ENCODE data around the gene GABRB3. TPM values are rescaled to one million over a fixed set of nuclear protein-coding genes. Genes with fewer than 3 reads are reported as not detected.

The GABRB3 gene
- total RNA-seq, 1 experiment from 2014 or later: 0.13 TPM

GRCh38 chr15:26635105-26635504 is 137.8 kb downstream of the GABRB3 start:
- Histone ChIP-seq H3K4me1 (ENCODE audit: control insufficient read depth, insufficient read depth, low read length) (no peaks in the 10 kb centered on the region), H3K27me3 (ENCODE audit: control insufficient read depth, insufficient read depth, low read length) (no peaks in the 10 kb centered on the region), H3K9me3 (ENCODE audit: control insufficient read depth, insufficient read depth, low read depth, low read length) (no peaks in the 10 kb centered on the region), H3K36me3 (ENCODE audit: control insufficient read depth, insufficient read depth, low read length) (no peaks in the 10 kb centered on the region), H3K4me3 (ENCODE audit: low read depth in 2 of 2, low read length in 2 of 2) (no peak overlapping the region), H3K27ac (ENCODE audit: low read length) (no peak overlapping the region)
- intact Hi-C loops (cut with micrococcal nuclease; ENCODE audit: unreplicated experiment): no loop called here
- in situ Hi-C loops (cut with HindIII; ENCODE audit: low pct_unique_long_range_greater_than_20kb, low sequenced_read_pairs): no loop called here
- POLR2A ChIA-PET: no interaction called here
- CTCF ChIA-PET: no interaction called here
- BruUV-seq (replicated peaks): no TSS peak
- TF ChIP-seq, protein P1, sequence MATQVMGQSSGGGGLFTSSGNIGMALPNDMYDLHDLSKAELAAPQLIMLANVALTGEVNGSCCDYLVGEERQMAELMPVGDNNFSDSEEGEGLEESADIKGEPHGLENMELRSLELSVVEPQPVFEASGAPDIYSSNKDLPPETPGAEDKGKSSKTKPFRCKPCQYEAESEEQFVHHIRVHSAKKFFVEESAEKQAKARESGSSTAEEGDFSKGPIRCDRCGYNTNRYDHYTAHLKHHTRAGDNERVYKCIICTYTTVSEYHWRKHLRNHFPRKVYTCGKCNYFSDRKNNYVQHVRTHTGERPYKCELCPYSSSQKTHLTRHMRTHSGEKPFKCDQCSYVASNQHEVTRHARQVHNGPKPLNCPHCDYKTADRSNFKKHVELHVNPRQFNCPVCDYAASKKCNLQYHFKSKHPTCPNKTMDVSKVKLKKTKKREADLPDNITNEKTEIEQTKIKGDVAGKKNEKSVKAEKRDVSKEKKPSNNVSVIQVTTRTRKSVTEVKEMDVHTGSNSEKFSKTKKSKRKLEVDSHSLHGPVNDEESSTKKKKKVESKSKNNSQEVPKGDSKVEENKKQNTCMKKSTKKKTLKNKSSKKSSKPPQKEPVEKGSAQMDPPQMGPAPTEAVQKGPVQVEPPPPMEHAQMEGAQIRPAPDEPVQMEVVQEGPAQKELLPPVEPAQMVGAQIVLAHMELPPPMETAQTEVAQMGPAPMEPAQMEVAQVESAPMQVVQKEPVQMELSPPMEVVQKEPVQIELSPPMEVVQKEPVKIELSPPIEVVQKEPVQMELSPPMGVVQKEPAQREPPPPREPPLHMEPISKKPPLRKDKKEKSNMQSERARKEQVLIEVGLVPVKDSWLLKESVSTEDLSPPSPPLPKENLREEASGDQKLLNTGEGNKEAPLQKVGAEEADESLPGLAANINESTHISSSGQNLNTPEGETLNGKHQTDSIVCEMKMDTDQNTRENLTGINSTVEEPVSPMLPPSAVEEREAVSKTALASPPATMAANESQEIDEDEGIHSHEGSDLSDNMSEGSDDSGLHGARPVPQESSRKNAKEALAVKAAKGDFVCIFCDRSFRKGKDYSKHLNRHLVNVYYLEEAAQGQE (IDR thresholded peaks at IDR 0.05; ENCODE audit: insufficient read depth in 1 of 2, low read depth in 2 of 2, low read length in 1 of 2): no peak
- TF ChIP-seq SIN3A (IDR thresholded peaks at IDR 0.05; ENCODE audit: borderline replicate concordance, insufficient read depth, low read depth, low read length): no peak
- no peak for TF ChIP-seq TCF7L2 (IDR thresholded peaks at IDR 0.05; ENCODE audit: low read depth, low read length)
- TF ChIP-seq CTCF (IDR thresholded peaks at IDR 0.05): no peak
- no peak for TF ChIP-seq POLR2AphosphoS5 (IDR thresholded peaks at IDR 0.05; ENCODE audit: low read depth, low read length)
- no peak for ATAC-seq
- no peak for DNase-seq (ENCODE audit: low read depth, low spot score)

GRCh38 chr15:26634319-26634718 is 138.5 kb downstream of the GABRB3 start:
- BruUV-seq (replicated peaks): no TSS peak
- CTCF ChIA-PET: no interaction called here

More at GRCh38 chr15:26634319-26634718, 138.5 kb downstream of the GABRB3 start:
- TF ChIP-seq, protein P1 (IDR thresholded peaks at IDR 0.05; ENCODE audit: insufficient read depth in 1 of 2, low read depth in 2 of 2, low read length in 1 of 2): no peak
- TF ChIP-seq POLR2AphosphoS5 (IDR thresholded peaks at IDR 0.05; ENCODE audit: low read depth, low read length) (no peak), SIN3A (IDR thresholded peaks at IDR 0.05; ENCODE audit: borderline replicate concordance, insufficient read depth, low read depth, low read length) (no peak), CTCF (IDR thresholded peaks at IDR 0.05) (no peak), TCF7L2 (IDR thresholded peaks at IDR 0.05; ENCODE audit: low read depth, low read length) (no peak)
- Histone ChIP-seq H3K4me3 (ENCODE audit: low read depth in 2 of 2, low read length in 2 of 2) (no peak overlapping the region), H3K9me3 (ENCODE audit: control insufficient read depth, insufficient read depth, low read depth, low read length) (no peaks in the 10 kb centered on the region), H3K27me3 (ENCODE audit: control insufficient read depth, insufficient read depth, low read length) (no peaks in the 10 kb centered on the region), H3K27ac (ENCODE audit: low read length) (no peak overlapping the region), H3K4me1 (ENCODE audit: control insufficient read depth, insufficient read depth, low read length) (no peaks in the 10 kb centered on the region), H3K36me3 (ENCODE audit: control insufficient read depth, insufficient read depth, low read length) (no peaks in the 10 kb centered on the region)
- POLR2A ChIA-PET: no interaction called here
- DNase-seq (ENCODE audit: low read depth, low spot score): no peak
- in situ Hi-C loops (cut with HindIII; ENCODE audit: low pct_unique_long_range_greater_than_20kb, low sequenced_read_pairs): no loop called here
- intact Hi-C loops (cut with micrococcal nuclease; ENCODE audit: unreplicated experiment): no loop called here
- no peak for ATAC-seq

Data from Panc1 (cell line).